HL-60/S4 treated with phorbol 12-myristate 13-acetate at 8.2 ng/mL for 4 days and 3 days (cell line): Measurements from ENCODE around the gene TFF3.
"Not testable (repeated sequence)": the region's sequence is repeated elsewhere in the genome, so short reads cannot be mapped to it uniquely, and the experiment has no call there.

ENCODE experiments used
- in situ Hi-C: fragments of 300-500 bp; cut with MboI; formaldehyde crosslinking; loops from 2 replicates; pipeline ENCODE4 v1.15.0; 2022; ENCODE audit warnings: low sequenced_read_pairs

TFF3 gene

GRCh38 chr21:42306366-42307035 is 8.7 kb downstream of the TFF3 start:
- in situ Hi-C loops: no loop called here

GRCh38 chr21:42305707-42306147 is 9.5 kb downstream of the TFF3 start:
- in situ Hi-C loops: no loop called here

GRCh38 chr21:42304556-42305454 is 10.4 kb downstream of the TFF3 start:
- in situ Hi-C loops: no loop called here

- in situ Hi-C loops: no loop called here
Measured at GRCh38 chr21:42303443-42303842, 11.8 kb downstream of the TFF3 start.

- in situ Hi-C loops: no loop called here
Measured at GRCh38 chr21:42302794-42303193, 12.4 kb downstream of the TFF3 start.

- in situ Hi-C loops: no loop called here
Measured at GRCh38 chr21:42302076-42302650, 13.0 kb downstream of the TFF3 start.

GRCh38 chr21:42301371-42302075 is 13.7 kb downstream of the TFF3 start:
- in situ Hi-C loops: no loop called here

- in situ Hi-C loops: no loop called here
Measured at GRCh38 chr21:42300956-42301355, 14.3 kb downstream of the TFF3 start.

GRCh38 chr21:42300045-42300583 is 15.1 kb downstream of the TFF3 start:
- in situ Hi-C loops: no loop called here

GRCh38 chr21:42299324-42300044 is 15.7 kb downstream of the TFF3 start:
- in situ Hi-C loops: no loop called here

GRCh38 chr21:42298657-42299056 is 16.6 kb downstream of the TFF3 start:
- in situ Hi-C loops: no loop called here

GRCh38 chr21:42298237-42298636 is 17.0 kb downstream of the TFF3 start:
- in situ Hi-C loops: no loop called here

- in situ Hi-C loops: no loop called here
Measured at GRCh38 chr21:42297377-42297776, 17.8 kb downstream of the TFF3 start.

- in situ Hi-C loops: no loop called here
Measured at GRCh38 chr21:42296501-42296900, 18.7 kb downstream of the TFF3 start.

GRCh38 chr21:42295845-42296244 is 19.4 kb downstream of the TFF3 start:
- in situ Hi-C loops: no loop called here

- in situ Hi-C loops: no loop called here
Measured at GRCh38 chr21:42294273-42294880, 20.8 kb downstream of the TFF3 start.

GRCh38 chr21:42293649-42294272 is 21.4 kb downstream of the TFF3 start:
- in situ Hi-C loops: no loop called here

- in situ Hi-C loops: not testable (repeated sequence)
Measured at GRCh38 chr21:42292563-42293142, 22.6 kb downstream of the TFF3 start.
